HepG2 (cell line): ENCODE results near the gene ACVR1B. TPM values are rescaled to one million over a fixed set of nuclear protein-coding genes. Genes with fewer than 3 reads are reported as not detected.

Experiments used
- ATAC-seq: fragments of 200-7000 bp; cut with Tn5 transposase; 3 replicates; pipeline ENCODE4 v1.9.1; 2020; ENCODE audit warnings: mild to moderate bottlenecking, moderate library complexity
- BruUV-seq: library from RNA; stranded (reverse); fragments of 400-500 nt; replicated peaks from 2 replicates; lab custom pipeline; 2021; lab: Mats Ljungman, UMichigan
- CTCF ChIA-PET: fragments of 300-600 bp; formaldehyde crosslinking; extraction: SDS; loops from one replicate; lab custom pipeline; 2021; ENCODE audit warnings: low total read pairs, inconsistent platforms, low intra/inter-chr PET ratio; lab: Yijun Ruan, JAX
- POLR2A ChIA-PET: fragments of 350-600 bp; sonication (Branson Sonifier 250); formaldehyde crosslinking; loops from one replicate; lab custom pipeline; 2020; ENCODE audit warnings: antibody characterized with exemption, inconsistent platforms; lab: Yijun Ruan, JAX
- DNase-seq: peaks from one replicate; pipeline ENCODE4 v3.0.0-alpha.2; 2015; ENCODE audit warnings: low spot score
- FAIRE-seq: peaks from 3 replicates; lab custom pipeline; 2011; peaks lifted over from hg19 to GRCh38; lab: Jason Lieb, UNC
- H2AFZ ChIP-seq: one replicate; pipeline ENCODE4 v1.6.1; 2011; ENCODE audit warnings: low read length, inconsistent platforms
- H3K27ac ChIP-seq: fragments of 300-600 bp; 3 replicates; pipeline ENCODE4 v1.8.0; 2011; ENCODE audit warnings: mixed run types, mild to moderate bottlenecking, mixed read lengths, low read length, inconsistent platforms; ENCODE audit not compliant: insufficient read depth; ENCODE audit errors: extremely low read length
- H3K27me3 ChIP-seq, 2 experiments: fragments of 200-600 bp in 1 of 2; 2 replicates in 1 of 2; 3 replicates in 1 of 2; pipeline versions ENCODE4 v1.6.0 to v1.8.0; 2011; ENCODE audit warnings: low read length in 2 of 2, mild to moderate bottlenecking in 2 of 2, moderate library complexity in 2 of 2, inconsistent platforms in 1 of 2; ENCODE audit not compliant: insufficient read depth in 2 of 2, control insufficient read depth in 1 of 2
- H3K36me3 ChIP-seq, 2 experiments: fragments of 200-600 bp in 1 of 2; replicated peaks in 1 of 2; 2 replicates in 1 of 2; 3 replicates in 1 of 2; pipeline versions ENCODE4 v1.5.1 to v1.8.0; 2011; ENCODE audit warnings: low read length in 2 of 2, inconsistent platforms in 1 of 2; ENCODE audit not compliant: insufficient read depth in 2 of 2, control insufficient read depth in 1 of 2
- H3K4me1 ChIP-seq: 2 replicates; pipeline ENCODE4 v1.5.1; 2012; ENCODE audit warnings: low read length, inconsistent platforms; ENCODE audit not compliant: insufficient read depth
- H3K4me2 ChIP-seq: 2 replicates; pipeline ENCODE4 v1.6.0; 2011; ENCODE audit warnings: low read depth, low read length, inconsistent platforms
- H3K4me3 ChIP-seq, 3 experiments: fragments of 200-600 bp in 1 of 3; sonication (generic), shearing (Covaris generic) in 1 of 3; replicated peaks in 1 of 3; 2 replicates each; pipeline ENCODE4 v1.5.1; 2011 to 2016; ENCODE audit warnings: low read length in 3 of 3, inconsistent platforms in 2 of 3, low read depth in 2 of 3, mild to moderate bottlenecking in 2 of 3, control low read depth in 1 of 3, mixed read lengths in 1 of 3; ENCODE audit not compliant: insufficient read depth in 1 of 3
- H3K79me2 ChIP-seq: one replicate; pipeline ENCODE4 v1.6.1; 2011; ENCODE audit warnings: low read length, inconsistent platforms; ENCODE audit not compliant: insufficient read depth
- H3K9ac ChIP-seq: 2 replicates; pipeline ENCODE4 v1.6.0; 2011; ENCODE audit warnings: mild to moderate bottlenecking, low read depth, low read length, inconsistent platforms; ENCODE audit not compliant: insufficient read depth
- H3K9me3 ChIP-seq: 2 replicates; pipeline ENCODE4 v1.5.1; 2012; ENCODE audit warnings: mild to moderate bottlenecking, low read length
- H4K20me1 ChIP-seq: 2 replicates; pipeline ENCODE4 v1.6.0; 2011; ENCODE audit warnings: inconsistent platforms, mild to moderate bottlenecking, low read length, moderate library complexity; ENCODE audit not compliant: insufficient read depth
- AHR ChIP-seq: IDR thresholded peaks from 2 replicates; pipeline ENCODE4 v1.6.1; 2018; ENCODE audit warnings: missing genetic modification reagents, missing compliant biosample characterization
- BORCS8-MEF2B ChIP-seq: sonication (generic); formaldehyde crosslinking; IDR thresholded peaks from 2 replicates; pipeline ENCODE4 v1.8.0; 2022; ENCODE audit warnings: mild to moderate bottlenecking, missing genetic modification reagents
- CHD2 ChIP-seq: IDR thresholded peaks from 2 replicates; pipeline ENCODE4 v1.6.1; 2011; ENCODE audit warnings: low read depth, low read length, improper control_type of control experiment
- GLI4 ChIP-seq: sonication (generic); formaldehyde crosslinking; IDR thresholded peaks from 2 replicates; pipeline ENCODE4 v1.5.1; 2020; ENCODE audit warnings: missing genetic modification reagents, mild to moderate bottlenecking, moderate library complexity, borderline replicate concordance
- MIER2 ChIP-seq: IDR thresholded peaks from 2 replicates; pipeline ENCODE4 v1.6.1; 2016; ENCODE audit warnings: missing biosample characterization, missing genetic modification reagents
- POLR2A ChIP-seq, 2 experiments: IDR thresholded peaks; 2 replicates each; pipeline ENCODE4 v1.6.1; 2011; ENCODE audit warnings: low read depth in 2 of 2, low read length in 2 of 2, mild to moderate bottlenecking in 1 of 2, moderate library complexity in 1 of 2; ENCODE audit not compliant: insufficient read depth in 1 of 2
- PRDM4 ChIP-seq: sonication (generic); formaldehyde crosslinking; IDR thresholded peaks from 2 replicates; pipeline ENCODE4 v1.9.0; 2021; ENCODE audit warnings: missing genetic modification reagents, borderline replicate concordance
- RAD51 ChIP-seq: fragments of 450-650 bp; IDR thresholded peaks from 2 replicates; pipeline ENCODE4 v1.6.1; 2016; ENCODE audit warnings: borderline replicate concordance
- RFXANK ChIP-seq: IDR thresholded peaks from 2 replicates; pipeline ENCODE4 v1.6.1; 2016
- SYNCRIP ChIP-seq: fragments of 200-400 bp; formaldehyde crosslinking; IDR thresholded peaks from 2 replicates; pipeline ENCODE4 v1.6.1; 2018; ENCODE audit warnings: mild to moderate bottlenecking, low read depth, low read length; ENCODE audit not compliant: insufficient read depth
- ZFP36L1 ChIP-seq: sonication (generic); formaldehyde crosslinking; IDR thresholded peaks from 2 replicates; pipeline ENCODE4 v1.8.0; 2022; ENCODE audit warnings: mild to moderate bottlenecking, missing genetic modification reagents, moderate library complexity
- ZKSCAN1 ChIP-seq: fragments of 150-350 bp; IDR thresholded peaks from 2 replicates; pipeline ENCODE4 v1.6.1; 2014; ENCODE audit warnings: low read length
- ZNF124 ChIP-seq: sonication (generic); formaldehyde crosslinking; IDR thresholded peaks from 2 replicates; pipeline ENCODE4 v1.4.0; 2020; ENCODE audit warnings: missing genetic modification reagents
- ZNF543 ChIP-seq: sonication (generic); formaldehyde crosslinking; IDR thresholded peaks from 2 replicates; pipeline ENCODE4 v1.4.0; 2020; ENCODE audit warnings: mild to moderate bottlenecking, missing genetic modification reagents
- ZNF597 ChIP-seq: sonication (generic); formaldehyde crosslinking; IDR thresholded peaks from 2 replicates; pipeline ENCODE4 v1.5.0; 2020; ENCODE audit warnings: missing genetic modification reagents
- ZNF660 ChIP-seq: sonication (generic); formaldehyde crosslinking; IDR thresholded peaks from 2 replicates; pipeline ENCODE4 v1.5.1; 2020; ENCODE audit warnings: mild to moderate bottlenecking, low read depth, missing genetic modification reagents, borderline replicate concordance
- WGBS: methylation state at CpG from one replicate; pipeline ENCODE4 v1.1.6; 2017; ENCODE audit warnings: low lambda C conversion rate; 5-methylcytosine and 5-hydroxymethylcytosine counted together
- in situ Hi-C: cut with HindIII; loops from 2 replicates; pipeline ENCODE4 v1.10.0; 2017; ENCODE audit warnings: low pct_unique_long_range_greater_than_20kb; ENCODE audit not compliant: extremely low pct_ligation_motif_present
- intact Hi-C: fragments of 100-400 bp; cut with micrococcal nuclease; formaldehyde crosslinking; loops from one replicate; pipeline ENCODE4 v1.10.0; 2022; ENCODE audit not compliant: unreplicated experiment
- polyA plus RNA-seq, 8 experiments: library from polyadenylated mRNA; depleted of rRNA in 3 of 8; stranded (reverse) in 7 of 8; unstranded in 1 of 8; fragments of >200 nt; fragmentation: Illumina TruSeq in 4 of 8; extraction: Trizol in 4 of 8; gene quantifications; 2 replicates each; pipeline versions ENCODE4 v1.2.1 to v1.2.3, GENCODE V29; 2011 to 2016; ENCODE audit warnings: low read depth in 4 of 8, missing spikeins in 1 of 8, mixed read lengths in 1 of 8; ENCODE audit not compliant: insufficient read depth in 1 of 8
- total RNA-seq, 5 experiments: library from RNA; depleted of rRNA; stranded (reverse); fragments of >200 nt; fragmentation: Illumina TruSeq; extraction: Trizol; gene quantifications; 2 replicates each; pipeline ENCODE4 v1.2.3, GENCODE V29; 2016; ENCODE audit warnings: low read depth in 1 of 5
- TF ChIP-seq, protein P1 (sequence below): IDR thresholded peaks from 2 replicates; pipeline ENCODE4 v1.6.1; 2016; ENCODE audit warnings: control low read depth

Gene ACVR1B
- total and polyA plus RNA-seq, 2 of the 13 experiments (the other 11 are each of a cell fraction or from before 2014, with no cell fraction given) = 8.9 to 12.1 TPM

- no peaks in the 10 kb centered on the region for H3K9me3 ChIP-seq
- H3K4me2 ChIP-seq = no peak overlapping the region
- ATAC-seq = no peak
- H4K20me1 ChIP-seq = no peaks in the 10 kb centered on the region
- no peak for FAIRE-seq
- H3K27me3 ChIP-seq = peaks cover 3 to 30% of the 10 kb centered on the region in 2 experiments; a peak in 3 of 5 replicates
- H3K4me3 ChIP-seq = no peak overlapping the region
- DNase-seq = no peak
- no peaks in the 10 kb centered on the region for H3K79me2 ChIP-seq
- no peak overlapping the region for H3K9ac ChIP-seq
- ChIA-PET CTCF (no interaction called here), POLR2A (no interaction called here)
- H3K36me3 ChIP-seq = no peaks in the 10 kb centered on the region
- H2AFZ ChIP-seq = no peak overlapping the region
- WGBS = 71% methylated on average over 9 of the region's 11 CpGs
- intact Hi-C loops (no loop called here), in situ Hi-C loops (no loop called here)
- H3K27ac ChIP-seq = no peak overlapping the region
- no TSS peak for BruUV-seq
- TF ChIP-seq ZNF660 (no peak), SYNCRIP (no peak), ZNF543 (CRISPR knock-in tag) (no peak)
- H3K4me1 ChIP-seq = peaks cover 20% of the 10 kb centered on the region
Observed at GRCh38 chr12:51915951-51916350, 35.5 kb upstream of the ACVR1B start.

DNA sequence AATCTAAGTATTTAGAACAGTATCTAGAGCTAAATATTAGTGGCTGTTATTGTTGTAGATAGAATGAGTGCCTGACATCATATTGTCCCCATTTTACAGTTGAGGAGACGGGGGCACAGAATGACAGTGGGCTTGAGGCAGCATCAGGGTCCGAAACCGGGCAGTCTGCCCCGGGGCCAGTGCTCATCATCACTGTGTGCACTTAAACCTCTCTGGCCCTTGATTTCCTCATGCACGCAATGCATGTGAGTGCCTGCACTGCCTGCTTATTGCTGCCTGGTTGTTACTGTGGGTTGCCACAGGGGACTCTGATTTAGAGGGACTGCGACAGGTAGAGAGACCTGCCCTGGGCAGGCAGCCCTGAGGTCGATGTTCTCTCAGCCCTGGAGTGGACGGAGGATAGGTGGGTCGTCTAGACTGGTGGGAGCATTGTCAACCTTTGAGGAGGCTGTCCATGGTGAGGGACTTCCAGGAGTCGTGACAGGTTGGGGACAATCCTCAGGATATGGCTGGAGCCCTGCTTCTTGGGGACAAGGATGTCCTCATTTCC is 34.4 kb upstream of the ACVR1B start:
- Histone ChIP-seq H4K20me1 (no peaks in the 10 kb centered on the region), H3K79me2 (no peaks in the 10 kb centered on the region), H3K36me3 (no peaks in the 10 kb centered on the region), H3K4me1 (peaks cover 30% of the 10 kb centered on the region), H3K4me3 (no peak overlapping the region), H3K9ac (no peak overlapping the region), H3K4me2 (no peak overlapping the region), H3K9me3 (no peaks in the 10 kb centered on the region), H3K27me3 (peaks cover 3 to 23% of the 10 kb centered on the region in 2 experiments; a peak in 3 of 5 replicates), H3K27ac (no peak overlapping the region), H2AFZ (no peak overlapping the region)
- 40% methylated on average over 6 of the region's 10 CpGs for WGBS
- POLR2A ChIA-PET = no interaction called here
- no TSS peak for BruUV-seq
- intact Hi-C loops = no loop called here
- in situ Hi-C loops = no loop called here
- no peak for DNase-seq
- no peak for FAIRE-seq
- CTCF ChIA-PET = no interaction called here
- ATAC-seq = no peak
- TF ChIP-seq RAD51 (no peak), PRDM4 (CRISPR knock-in tag) (no peak), RFXANK (no peak), CHD2 (no peak), ZFP36L1 (CRISPR knock-in tag) (no peak), ZNF597 (no peak), AHR (CRISPR knock-in tag) (no peak), ZNF124 (CRISPR knock-in tag) (no peak), GLI4 (CRISPR knock-in tag) (no peak), ZKSCAN1 (no peak), BORCS8-MEF2B (CRISPR knock-in tag) (no peak), MIER2 (CRISPR knock-in tag) (no peak), POLR2A (IDR thresholded peaks at IDR 0.05; ENCODE audit: insufficient read depth in 1 of 2, low read depth in 2 of 2, low read length in 2 of 2) (no peak)
- TF ChIP-seq, protein P1, sequence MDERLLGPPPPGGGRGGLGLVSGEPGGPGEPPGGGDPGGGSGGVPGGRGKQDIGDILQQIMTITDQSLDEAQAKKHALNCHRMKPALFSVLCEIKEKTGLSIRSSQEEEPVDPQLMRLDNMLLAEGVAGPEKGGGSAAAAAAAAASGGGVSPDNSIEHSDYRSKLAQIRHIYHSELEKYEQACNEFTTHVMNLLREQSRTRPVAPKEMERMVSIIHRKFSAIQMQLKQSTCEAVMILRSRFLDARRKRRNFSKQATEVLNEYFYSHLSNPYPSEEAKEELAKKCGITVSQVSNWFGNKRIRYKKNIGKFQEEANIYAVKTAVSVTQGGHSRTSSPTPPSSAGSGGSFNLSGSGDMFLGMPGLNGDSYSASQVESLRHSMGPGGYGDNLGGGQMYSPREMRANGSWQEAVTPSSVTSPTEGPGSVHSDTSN (CRISPR knock-in tag) = no peak
